GM20000 (cell line): ENCODE data around the gene ZIC4.
A peak's percentile ranks its signal among the peaks of the same experiment; 100 is the strongest.

Experiments
- DNase-seq: peaks from one replicate; pipeline ENCODE4 v3.0.0; 2012; ENCODE audit warnings: low spot score
- TF ChIP-seq, protein P1 (sequence below): IDR thresholded peaks from 2 replicates; pipeline ENCODE4 v1.5.1; 2012; ENCODE audit warnings: mild to moderate bottlenecking, control low read depth; ENCODE audit errors: extremely low read depth, missing control alignments

ZIC4 gene

DNA sequence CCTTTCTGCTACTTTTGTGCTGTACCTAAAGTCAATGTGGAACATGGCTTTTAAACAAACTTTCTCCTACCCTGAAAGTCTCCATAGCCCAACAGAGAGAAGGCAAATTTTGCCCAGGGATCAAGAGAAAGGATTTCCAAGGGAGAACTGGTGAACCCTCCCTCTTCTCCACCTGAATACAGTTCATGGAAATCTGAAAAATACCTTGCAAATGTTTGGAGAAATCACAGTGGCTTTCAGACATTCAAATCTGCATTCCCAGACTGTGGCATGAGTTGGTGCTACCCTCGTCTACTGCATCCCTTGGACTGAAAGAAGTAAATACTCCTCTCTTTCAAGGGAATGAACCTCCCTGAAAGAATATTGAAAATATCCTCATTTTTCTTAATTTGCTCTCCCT is 38.7 kb downstream of the ZIC4 start:
- TF ChIP-seq, protein P1, sequence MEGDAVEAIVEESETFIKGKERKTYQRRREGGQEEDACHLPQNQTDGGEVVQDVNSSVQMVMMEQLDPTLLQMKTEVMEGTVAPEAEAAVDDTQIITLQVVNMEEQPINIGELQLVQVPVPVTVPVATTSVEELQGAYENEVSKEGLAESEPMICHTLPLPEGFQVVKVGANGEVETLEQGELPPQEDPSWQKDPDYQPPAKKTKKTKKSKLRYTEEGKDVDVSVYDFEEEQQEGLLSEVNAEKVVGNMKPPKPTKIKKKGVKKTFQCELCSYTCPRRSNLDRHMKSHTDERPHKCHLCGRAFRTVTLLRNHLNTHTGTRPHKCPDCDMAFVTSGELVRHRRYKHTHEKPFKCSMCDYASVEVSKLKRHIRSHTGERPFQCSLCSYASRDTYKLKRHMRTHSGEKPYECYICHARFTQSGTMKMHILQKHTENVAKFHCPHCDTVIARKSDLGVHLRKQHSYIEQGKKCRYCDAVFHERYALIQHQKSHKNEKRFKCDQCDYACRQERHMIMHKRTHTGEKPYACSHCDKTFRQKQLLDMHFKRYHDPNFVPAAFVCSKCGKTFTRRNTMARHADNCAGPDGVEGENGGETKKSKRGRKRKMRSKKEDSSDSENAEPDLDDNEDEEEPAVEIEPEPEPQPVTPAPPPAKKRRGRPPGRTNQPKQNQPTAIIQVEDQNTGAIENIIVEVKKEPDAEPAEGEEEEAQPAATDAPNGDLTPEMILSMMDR, result no peak
- DNase-seq, result no peak

DNA sequence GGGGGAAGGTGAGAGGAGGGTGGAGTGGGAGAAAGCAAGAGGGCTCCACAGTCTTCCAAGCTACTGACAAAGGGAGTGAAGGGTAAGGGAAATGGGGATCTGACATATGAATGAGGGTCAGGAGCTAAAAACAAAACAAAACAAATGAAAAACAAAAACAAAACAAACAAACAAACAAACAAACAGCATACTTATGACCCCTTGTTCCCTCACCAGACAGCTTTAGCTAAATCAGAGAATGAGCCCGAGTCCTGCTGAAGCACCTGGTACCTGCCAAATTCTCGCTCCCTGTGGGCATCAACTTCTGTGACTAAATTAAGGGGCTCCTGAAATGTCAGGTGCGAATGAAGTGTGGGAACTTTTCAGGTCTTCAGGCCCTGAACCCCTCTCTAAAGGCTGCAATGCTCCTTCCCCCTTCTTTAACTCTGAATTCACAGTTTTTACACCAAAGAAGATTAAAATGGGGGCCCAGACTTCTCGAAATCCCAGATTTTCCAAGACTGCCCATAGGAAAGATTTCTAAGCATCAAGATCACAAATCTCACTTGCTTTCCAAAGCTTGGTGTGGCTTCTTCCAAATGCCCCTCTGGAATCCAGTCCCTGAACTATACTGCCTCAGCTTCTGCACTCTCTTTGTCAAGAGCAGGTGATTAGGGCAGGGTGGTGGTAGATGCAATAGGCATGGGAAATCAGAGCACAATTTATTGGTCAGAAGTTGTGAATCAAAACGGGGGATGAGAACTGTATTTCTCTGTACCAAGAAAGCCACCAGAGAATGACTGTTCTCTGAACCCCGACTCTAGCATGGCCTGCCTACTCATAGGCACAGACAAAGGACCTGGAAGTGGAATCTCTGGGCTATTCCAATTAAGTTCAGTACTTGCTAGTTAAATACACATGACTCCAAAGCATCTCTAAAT is 40.9 kb downstream of the ZIC4 start:
- TF ChIP-seq, protein P1, result no peak
- DNase-seq, result no peak

DNA sequence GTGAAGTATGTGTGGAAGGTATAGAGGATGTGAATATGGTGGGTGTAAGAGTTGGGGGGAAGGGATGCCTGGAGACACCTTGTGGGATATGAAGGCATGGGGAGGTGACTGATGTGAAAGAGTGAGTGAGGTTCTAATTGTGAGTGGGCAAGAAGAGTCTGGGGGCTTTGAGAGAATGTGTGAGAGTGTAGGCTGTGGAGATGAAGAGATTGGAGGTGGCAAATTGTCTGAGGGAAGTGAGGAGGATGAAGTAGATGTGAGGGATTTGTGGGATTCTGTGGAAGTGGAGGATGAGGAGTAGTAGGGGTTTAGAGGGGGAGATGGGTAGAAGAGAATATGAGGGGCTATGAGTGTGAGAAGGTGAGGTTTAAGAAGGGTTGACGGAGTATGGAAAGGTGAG is 41.6 kb downstream of the ZIC4 start:
- DNase-seq, result no peak
- TF ChIP-seq, protein P1, result no peak

DNA sequence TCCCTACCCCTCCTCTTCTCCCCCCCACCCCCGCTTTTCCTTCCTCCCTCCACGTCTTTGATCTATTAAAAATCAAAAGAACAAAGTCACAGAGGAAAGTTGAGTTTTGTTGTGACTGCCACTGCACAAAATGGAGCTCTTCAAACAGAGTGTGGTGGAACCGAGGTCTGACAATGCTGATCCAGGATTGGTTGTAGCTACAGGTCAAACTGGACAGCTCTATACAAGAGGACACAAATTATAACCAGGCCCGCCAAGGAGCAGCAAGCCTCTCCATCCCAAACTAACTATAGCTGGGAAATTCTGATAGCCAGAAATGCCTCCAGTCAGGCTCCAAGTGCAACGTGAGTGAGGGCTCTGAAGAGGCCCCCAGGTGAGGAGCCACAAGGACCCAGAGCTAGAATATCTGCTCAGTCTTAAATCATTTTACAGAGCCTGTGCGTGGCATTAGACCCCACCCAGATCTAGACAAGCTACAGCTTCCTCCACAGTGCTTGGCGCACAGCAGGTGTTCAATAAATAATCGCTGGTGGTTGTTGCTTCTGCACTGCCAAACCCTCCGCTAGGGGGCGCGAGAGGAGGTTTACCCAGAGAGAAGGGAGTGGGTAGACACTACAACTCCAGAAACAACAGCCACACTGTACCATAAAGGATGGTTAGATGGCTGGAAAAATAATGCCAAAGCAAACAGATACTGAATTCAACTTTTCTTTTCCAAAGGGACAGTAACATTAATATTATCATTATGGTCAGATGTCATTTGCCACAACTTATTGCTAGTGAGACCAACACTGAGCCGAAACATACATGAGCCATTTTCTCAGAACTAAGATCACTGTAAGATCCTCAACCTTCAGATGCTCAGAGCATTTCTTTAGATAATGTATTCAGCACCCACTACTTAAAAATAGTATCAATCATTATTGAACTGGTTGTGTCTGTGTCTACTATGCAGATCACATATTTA is 44.6 kb downstream of the ZIC4 start:
- TF ChIP-seq, protein P1, result peak; percentile 59

DNA sequence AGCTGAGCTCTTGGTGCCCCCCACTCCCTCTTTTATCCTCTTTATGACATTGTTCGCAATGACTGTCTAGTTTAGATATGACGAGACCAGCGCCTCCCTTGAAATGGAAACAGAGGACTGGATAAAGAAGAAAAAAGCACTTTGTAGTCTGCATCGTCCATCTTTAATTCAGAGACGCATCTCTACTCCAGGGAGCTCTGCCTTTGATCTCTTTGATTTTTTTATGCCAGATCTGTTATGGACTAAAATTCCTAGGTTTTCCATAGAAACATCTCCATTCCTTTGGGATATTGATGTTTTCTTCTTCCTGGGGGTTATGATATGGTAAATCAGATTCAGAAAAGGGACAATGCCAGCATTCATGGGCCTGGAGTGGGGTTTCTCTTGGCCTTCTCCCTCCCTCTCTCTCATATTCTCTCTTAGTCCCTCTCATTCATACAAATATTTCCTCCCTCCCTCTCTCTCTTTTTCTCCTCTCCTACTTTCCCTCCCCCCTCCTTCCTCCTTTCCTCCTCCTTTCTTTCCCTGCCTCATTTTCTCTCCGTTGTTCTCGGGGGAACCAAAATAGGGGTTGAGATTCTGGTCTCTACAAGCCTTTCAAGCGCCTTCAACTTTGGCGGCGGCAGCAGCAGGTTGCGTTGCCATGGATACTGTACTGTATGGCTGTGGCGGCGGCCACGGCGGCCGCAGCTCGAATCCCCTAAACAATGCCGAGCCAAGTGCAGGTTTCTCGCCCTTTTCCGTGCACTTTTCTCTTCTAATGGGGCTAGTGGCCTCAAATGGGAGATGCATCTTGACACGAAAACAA is 45.5 kb downstream of the ZIC4 start:
- no peak for DNase-seq
- TF ChIP-seq, protein P1, result no peak

More for the DNA sequence above, 44.6 kb downstream of the ZIC4 start:
- peak; percentile 52 for DNase-seq

DNA sequence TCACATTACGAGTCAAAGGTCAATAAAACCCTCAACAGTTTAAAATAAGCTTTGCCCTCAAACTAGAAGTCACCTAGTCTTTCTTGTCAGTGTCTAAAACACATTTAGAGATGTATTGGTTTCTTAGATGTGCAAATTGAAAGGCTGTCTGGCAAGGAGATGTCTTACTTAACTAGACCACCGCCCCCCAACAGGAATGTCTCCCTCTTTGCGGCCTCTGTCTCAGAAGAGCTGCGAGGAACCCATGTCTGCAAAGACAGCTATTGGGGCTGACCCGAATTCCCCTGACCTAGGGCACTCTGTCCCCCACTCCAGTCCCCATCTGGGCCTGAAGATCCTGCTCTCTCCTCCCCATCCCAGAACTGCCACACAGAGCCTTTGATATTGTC is 46.3 kb downstream of the ZIC4 start:
- no peak for DNase-seq
- TF ChIP-seq, protein P1, result no peak
